Renal cortex interstitium (tissue), 11 donors: ENCODE measurements around the gene MUC5B. TPM values are rescaled to one million over a fixed set of nuclear protein-coding genes. Genes with fewer than 3 reads are reported as not detected.

Experiments used
- DNase-seq, 11 donors: peaks; one replicate each; pipeline ENCODE4 v3.0.0-alpha.2; 2013; ENCODE audit warnings: low read depth in 9 of 11, low spot score in 4 of 11; ENCODE audit errors: extremely low read depth in 1 of 11
- polyA plus RNA-seq, 3 donors: library from polyadenylated mRNA; unstranded; fragments of 120-200 nt; gene quantifications; one replicate each; pipeline ENCODE4 v1.2.1, GENCODE V29; 2013; ENCODE audit not compliant: insufficient read length in 3 of 3

Gene MUC5B
- polyA plus RNA-seq, 3 donors, result 0.01 to 0.09 (median 0.05) TPM

- DNase-seq, result no peak
These were observed 63.0 kb downstream of the MUC5B start for GRCh38 chr11:1285876-1286275.

- no peak for DNase-seq
These were observed 65.1 kb downstream of the MUC5B start for GRCh38 chr11:1287928-1288327.

GRCh38 chr11:1288426-1289151 lies 65.7 kb downstream of the MUC5B start:
- DNase-seq, result no peak

GRCh38 chr11:1289211-1289935 lies 66.5 kb downstream of the MUC5B start:
- DNase-seq, result no peak

GRCh38 chr11:1290052-1291040 lies 67.5 kb downstream of the MUC5B start:
- DNase-seq, result no peak

- no peak for DNase-seq
These were observed 68.6 kb downstream of the MUC5B start for GRCh38 chr11:1291295-1292017.

- no peak for DNase-seq
These were observed 69.3 kb downstream of the MUC5B start for GRCh38 chr11:1292018-1292643.

- DNase-seq, result no peak
These were observed 70.1 kb downstream of the MUC5B start for GRCh38 chr11:1292644-1293618.

GRCh38 chr11:1293619-1294015 lies 70.8 kb downstream of the MUC5B start:
- DNase-seq, result no peak

- DNase-seq, result no peak
These were observed 72.2 kb downstream of the MUC5B start for GRCh38 chr11:1295086-1295485.

- no peak for DNase-seq
These were observed 72.7 kb downstream of the MUC5B start for GRCh38 chr11:1295591-1295990.

GRCh38 chr11:1296287-1296686 lies 73.4 kb downstream of the MUC5B start:
- no peak for DNase-seq

GRCh38 chr11:1297011-1297575 lies 74.2 kb downstream of the MUC5B start:
- no peak for DNase-seq

- DNase-seq, result no peak
These were observed 75.0 kb downstream of the MUC5B start for GRCh38 chr11:1297576-1298473.

- peak in 5 of 11 donors; percentile 38 to 67 (median 55) for DNase-seq
These were observed 76.0 kb downstream of the MUC5B start for GRCh38 chr11:1298695-1299492.
